HG02885 (cell line): Measurements from ENCODE around the gene SCN3B.

Experiments
- ATAC-seq: cut with Tn5 transposase; IDR thresholded peaks from one replicate; pipeline ENCODE4 v1.9.1; 2021; ENCODE audit warnings: mild to moderate bottlenecking; ENCODE audit not compliant: unreplicated experiment, poor library complexity

SCN3B gene

GRCh38 chr11:123580137-123580536 is 74.3 kb downstream of the SCN3B start:
- ATAC-seq = no peak

GRCh38 chr11:123579482-123579812 is 75.0 kb downstream of the SCN3B start:
- no peak for ATAC-seq
